HepG2 (cell line): Measurements from ENCODE around the gene ST7L. TPM values are rescaled to one million over a fixed set of nuclear protein-coding genes. Genes with fewer than 3 reads are reported as not detected.

Source experiments
- ASH2L ChIP-seq: fragments of 300-600, 200-600 bp; sonication (generic); IDR thresholded peaks from 2 replicates; pipeline ENCODE4 v1.7.0; 2017; ENCODE audit warnings: low read depth, mild to moderate bottlenecking, moderate library complexity, mixed read lengths, low read length; ENCODE audit not compliant: insufficient read length
- BRD4 ChIP-seq: sonication (generic); formaldehyde crosslinking; IDR thresholded peaks from 2 replicates; pipeline ENCODE4 v1.4.0; 2020; ENCODE audit warnings: missing genetic modification reagents
- FOXK2 ChIP-seq: fragments of 450-650 bp; IDR thresholded peaks from 2 replicates; pipeline ENCODE4 v1.6.1; 2016
- GATA4 ChIP-seq: sonication (generic); IDR thresholded peaks from 2 replicates; pipeline ENCODE4 v1.6.1; 2016; ENCODE audit warnings: antibody characterized with exemption, low read depth, borderline replicate concordance
- KDM5A ChIP-seq: fragments of 200-600 bp; sonication (generic); IDR thresholded peaks from 2 replicates; pipeline ENCODE4 v1.7.0; 2018; ENCODE audit warnings: antibody characterized with exemption, mild to moderate bottlenecking, low read length, borderline replicate concordance
- KDM5B ChIP-seq: sonication (generic); formaldehyde crosslinking; IDR thresholded peaks from 2 replicates; pipeline ENCODE4 v1.4.0; 2020; ENCODE audit warnings: missing genetic modification reagents, mild to moderate bottlenecking, borderline replicate concordance
- MTA1 ChIP-seq: sonication (generic); formaldehyde crosslinking; IDR thresholded peaks from 2 replicates; pipeline ENCODE4 v1.4.0; 2020; ENCODE audit warnings: missing genetic modification reagents, mild to moderate bottlenecking, borderline replicate concordance
- NR3C1 ChIP-seq: sonication (generic); formaldehyde crosslinking; IDR thresholded peaks from 2 replicates; pipeline ENCODE4 v1.4.0; 2020; ENCODE audit warnings: missing genetic modification reagents
- POGZ ChIP-seq: sonication (generic); formaldehyde crosslinking; IDR thresholded peaks from 2 replicates; pipeline ENCODE4 v1.4.0; 2020; ENCODE audit warnings: mild to moderate bottlenecking, missing genetic modification reagents
- PTBP1 ChIP-seq: fragments of 200-400 bp; formaldehyde crosslinking; IDR thresholded peaks from 2 replicates; pipeline ENCODE4 v1.6.1; 2018; ENCODE audit warnings: low read length, low read depth; ENCODE audit not compliant: poor library complexity, severe bottlenecking
- RXRB ChIP-seq: IDR thresholded peaks from 2 replicates; pipeline ENCODE4 v1.6.1; 2016; ENCODE audit warnings: borderline replicate concordance, missing genetic modification reagents, missing compliant biosample characterization
- SMAD1 ChIP-seq: sonication (generic); formaldehyde crosslinking; IDR thresholded peaks from 2 replicates; pipeline ENCODE4 v1.4.0; 2020; ENCODE audit warnings: missing genetic modification reagents, low read depth, mild to moderate bottlenecking, borderline replicate concordance
- TBL1XR1 ChIP-seq: fragments of 150-350 bp; IDR thresholded peaks from 2 replicates; pipeline ENCODE4 v1.6.1; 2014; ENCODE audit warnings: borderline replicate concordance, low read length; ENCODE audit not compliant: partially characterized antibody
- ZBTB8A ChIP-seq: sonication (generic); formaldehyde crosslinking; IDR thresholded peaks from 2 replicates; pipeline ENCODE4 v1.4.0; 2020; ENCODE audit warnings: mild to moderate bottlenecking, low read depth, missing genetic modification reagents, borderline replicate concordance
- ZKSCAN1 ChIP-seq: fragments of 150-350 bp; IDR thresholded peaks from 2 replicates; pipeline ENCODE4 v1.6.1; 2014; ENCODE audit warnings: low read length
- ZNF256 ChIP-seq: sonication (generic); formaldehyde crosslinking; conservative IDR thresholded peaks from 2 replicates; pipeline ENCODE4 v1.4.0; 2020; ENCODE audit warnings: missing genetic modification reagents
- ZNF432 ChIP-seq: sonication (generic); formaldehyde crosslinking; IDR thresholded peaks from 2 replicates; pipeline ENCODE4 v1.5.0; 2020; ENCODE audit warnings: missing genetic modification reagents, mild to moderate bottlenecking, borderline replicate concordance
- ZNF558 ChIP-seq: sonication (generic); formaldehyde crosslinking; IDR thresholded peaks from 2 replicates; pipeline ENCODE4 v1.9.0; 2022; ENCODE audit warnings: mild to moderate bottlenecking, missing genetic modification reagents, borderline replicate concordance
- ZNF614 ChIP-seq: IDR thresholded peaks from 2 replicates; pipeline ENCODE4 v1.6.1; 2018; ENCODE audit warnings: missing biosample characterization, missing genetic modification reagents, inconsistent platforms, borderline replicate concordance
- ZNF616 ChIP-seq: sonication (generic); formaldehyde crosslinking; IDR thresholded peaks from 2 replicates; pipeline ENCODE4 v1.5.0; 2020; ENCODE audit warnings: low read depth, mild to moderate bottlenecking, missing genetic modification reagents
- ZNF780A ChIP-seq: sonication (generic); formaldehyde crosslinking; IDR thresholded peaks from 2 replicates; pipeline ENCODE4 v1.8.0; 2022; ENCODE audit warnings: mild to moderate bottlenecking, missing genetic modification reagents, moderate library complexity
- polyA plus RNA-seq, 8 experiments: library from polyadenylated mRNA; depleted of rRNA in 3 of 8; stranded (reverse) in 7 of 8; unstranded in 1 of 8; fragments of >200 nt; fragmentation: Illumina TruSeq in 4 of 8; extraction: Trizol in 4 of 8; gene quantifications; 2 replicates each; pipeline versions ENCODE4 v1.2.1 to v1.2.3, GENCODE V29; 2011 to 2016; ENCODE audit warnings: low read depth in 4 of 8, missing spikeins in 1 of 8, mixed read lengths in 1 of 8; ENCODE audit not compliant: insufficient read depth in 1 of 8
- total RNA-seq, 5 experiments: library from RNA; depleted of rRNA; stranded (reverse); fragments of >200 nt; fragmentation: Illumina TruSeq; extraction: Trizol; gene quantifications; 2 replicates each; pipeline ENCODE4 v1.2.3, GENCODE V29; 2016; ENCODE audit warnings: low read depth in 1 of 5
- TF ChIP-seq, protein P1 (sequence below): IDR thresholded peaks from 2 replicates; pipeline ENCODE4 v1.6.1; 2012; ENCODE audit warnings: low read depth, low read length, improper control_type of control experiment
- TF ChIP-seq, protein P2 (sequence below): sonication (generic); formaldehyde crosslinking; IDR thresholded peaks from 2 replicates; pipeline ENCODE4 v1.4.0; 2020; ENCODE audit warnings: missing genetic modification reagents
- TF ChIP-seq, protein P3 (sequence below): sonication (generic); formaldehyde crosslinking; IDR thresholded peaks from 2 replicates; pipeline ENCODE4 v1.4.0; 2020; ENCODE audit warnings: missing genetic modification reagents, low read depth, mild to moderate bottlenecking, borderline replicate concordance

ST7L gene
- total and polyA plus RNA-seq, 2 of the 13 experiments (the other 11 are each of a cell fraction or from before 2014, with no cell fraction given), result 8.6 to 19.9 TPM

DNA sequence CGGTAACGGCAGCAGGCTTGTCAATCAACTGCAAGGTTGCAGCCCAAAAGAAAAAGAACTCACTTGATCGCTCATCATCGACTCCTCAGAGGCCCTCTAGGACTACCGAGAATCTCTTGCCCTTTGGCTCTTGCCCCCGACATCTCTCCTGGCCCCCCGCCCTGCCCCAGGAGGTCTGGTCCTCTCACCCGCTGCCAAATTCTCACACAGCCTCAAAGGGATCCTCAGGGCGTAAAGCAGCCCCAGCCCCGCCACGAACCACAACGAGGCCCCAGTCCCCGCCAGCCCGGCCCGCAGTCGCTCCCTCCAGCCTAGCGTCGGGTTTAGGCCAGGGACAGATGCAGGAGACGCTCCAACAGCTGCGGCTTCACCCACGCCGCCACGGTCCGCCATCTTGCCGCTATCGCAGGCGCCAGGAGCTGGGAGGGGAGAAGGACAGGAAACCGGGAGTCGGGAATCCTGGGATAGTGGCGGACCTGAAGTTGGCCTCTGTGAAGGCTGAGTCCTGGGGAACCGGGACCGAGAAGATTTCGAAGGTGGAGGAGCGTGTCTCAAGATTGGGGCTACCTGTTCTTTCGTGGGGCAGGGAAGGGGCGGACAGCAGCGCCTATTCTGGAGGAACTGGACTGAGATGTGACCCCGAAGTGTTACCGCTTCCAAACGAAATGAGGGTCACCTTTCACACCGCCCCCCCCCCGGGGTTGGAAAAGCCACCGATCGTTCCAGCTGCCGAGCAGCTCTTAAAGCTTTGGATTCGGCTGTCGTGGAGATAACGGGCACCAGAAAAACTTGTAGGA, at the start of gene ST7L (continued):
- TF ChIP-seq ASH2L (no peak), ZKSCAN1 (no peak), ZNF614 (CRISPR knock-in tag) (no peak), ZNF558 (CRISPR knock-in tag) (peak; percentile 47; the same call in 1 of the 2 replicates), BRD4 (CRISPR knock-in tag) (peak; percentile 86), TBL1XR1 (no peak), RXRB (CRISPR knock-in tag) (no peak; the same call in 1 of the 2 replicates), PTBP1 (no peak), ZBTB8A (CRISPR knock-in tag) (no peak), ZNF432 (CRISPR knock-in tag) (no peak), KDM5A (peak; percentile 87), NR3C1 (no peak), KDM5B (CRISPR knock-in tag) (peak; percentile 29; the same call in 1 of the 2 replicates), FOXK2 (no peak), ZNF780A (CRISPR knock-in tag) (no peak), SMAD1 (CRISPR knock-in tag) (no peak; the same call in 1 of the 2 replicates), ZNF616 (no peak), POGZ (no peak), GATA4 (peak; percentile 32; the same call in 1 of the 2 replicates), MTA1 (CRISPR knock-in tag) (0 out of 2 replicates have a peak, but pooled peaks have one; percentile 28), ZNF256 (CRISPR knock-in tag) (no peak)
- TF ChIP-seq, protein P1, sequence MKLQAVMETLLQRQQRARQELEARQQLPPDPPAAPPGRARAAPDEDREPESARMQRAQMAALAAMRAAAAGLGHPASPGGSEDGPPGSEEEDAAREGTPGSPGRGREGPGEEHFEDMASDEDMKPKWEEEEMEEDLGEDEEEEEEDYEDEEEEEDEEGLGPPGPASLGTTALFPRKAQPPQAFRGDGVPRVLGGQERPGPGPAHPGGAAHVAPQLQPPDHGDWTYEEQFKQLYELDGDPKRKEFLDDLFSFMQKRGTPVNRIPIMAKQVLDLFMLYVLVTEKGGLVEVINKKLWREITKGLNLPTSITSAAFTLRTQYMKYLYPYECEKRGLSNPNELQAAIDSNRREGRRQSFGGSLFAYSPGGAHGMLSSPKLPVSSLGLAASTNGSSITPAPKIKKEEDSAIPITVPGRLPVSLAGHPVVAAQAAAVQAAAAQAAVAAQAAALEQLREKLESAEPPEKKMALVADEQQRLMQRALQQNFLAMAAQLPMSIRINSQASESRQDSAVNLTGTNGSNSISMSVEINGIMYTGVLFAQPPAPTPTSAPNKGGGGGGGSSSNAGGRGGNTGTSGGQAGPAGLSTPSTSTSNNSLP, result no peak
- TF ChIP-seq, protein P2, sequence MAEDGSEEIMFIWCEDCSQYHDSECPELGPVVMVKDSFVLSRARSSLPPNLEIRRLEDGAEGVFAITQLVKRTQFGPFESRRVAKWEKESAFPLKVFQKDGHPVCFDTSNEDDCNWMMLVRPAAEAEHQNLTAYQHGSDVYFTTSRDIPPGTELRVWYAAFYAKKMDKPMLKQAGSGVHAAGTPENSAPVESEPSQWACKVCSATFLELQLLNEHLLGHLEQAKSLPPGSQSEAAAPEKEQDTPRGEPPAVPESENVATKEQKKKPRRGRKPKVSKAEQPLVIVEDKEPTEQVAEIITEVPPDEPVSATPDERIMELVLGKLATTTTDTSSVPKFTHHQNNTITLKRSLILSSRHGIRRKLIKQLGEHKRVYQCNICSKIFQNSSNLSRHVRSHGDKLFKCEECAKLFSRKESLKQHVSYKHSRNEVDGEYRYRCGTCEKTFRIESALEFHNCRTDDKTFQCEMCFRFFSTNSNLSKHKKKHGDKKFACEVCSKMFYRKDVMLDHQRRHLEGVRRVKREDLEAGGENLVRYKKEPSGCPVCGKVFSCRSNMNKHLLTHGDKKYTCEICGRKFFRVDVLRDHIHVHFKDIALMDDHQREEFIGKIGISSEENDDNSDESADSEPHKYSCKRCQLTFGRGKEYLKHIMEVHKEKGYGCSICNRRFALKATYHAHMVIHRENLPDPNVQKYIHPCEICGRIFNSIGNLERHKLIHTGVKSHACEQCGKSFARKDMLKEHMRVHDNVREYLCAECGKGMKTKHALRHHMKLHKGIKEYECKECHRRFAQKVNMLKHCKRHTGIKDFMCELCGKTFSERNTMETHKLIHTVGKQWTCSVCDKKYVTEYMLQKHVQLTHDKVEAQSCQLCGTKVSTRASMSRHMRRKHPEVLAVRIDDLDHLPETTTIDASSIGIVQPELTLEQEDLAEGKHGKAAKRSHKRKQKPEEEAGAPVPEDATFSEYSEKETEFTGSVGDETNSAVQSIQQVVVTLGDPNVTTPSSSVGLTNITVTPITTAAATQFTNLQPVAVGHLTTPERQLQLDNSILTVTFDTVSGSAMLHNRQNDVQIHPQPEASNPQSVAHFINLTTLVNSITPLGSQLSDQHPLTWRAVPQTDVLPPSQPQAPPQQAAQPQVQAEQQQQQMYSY (CRISPR knock-in tag), result 0 out of 2 replicates have a peak, but pooled peaks have one; percentile 52
- TF ChIP-seq, protein P3, sequence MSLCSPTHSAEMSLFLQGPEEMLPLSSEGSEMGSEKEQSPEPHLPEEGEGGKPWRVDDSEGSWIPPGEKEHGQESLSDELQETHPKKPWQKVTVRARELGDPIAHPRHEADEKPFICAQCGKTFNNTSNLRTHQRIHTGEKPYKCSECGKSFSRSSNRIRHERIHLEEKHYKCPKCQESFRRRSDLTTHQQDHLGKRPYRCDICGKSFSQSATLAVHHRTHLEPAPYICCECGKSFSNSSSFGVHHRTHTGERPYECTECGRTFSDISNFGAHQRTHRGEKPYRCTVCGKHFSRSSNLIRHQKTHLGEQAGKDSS (CRISPR knock-in tag), result peak; percentile 22; the same call in 1 of the 2 replicates
